GM20000 (cell line): ENCODE results near the gene ARL15.

Source experiments
- DNase-seq: peaks from one replicate; pipeline ENCODE4 v3.0.0; 2012; ENCODE audit warnings: low spot score
- CTCF ChIP-seq: IDR thresholded peaks from 2 replicates; pipeline ENCODE4 v1.5.1; 2012; ENCODE audit warnings: mild to moderate bottlenecking, control low read depth; ENCODE audit errors: extremely low read depth, missing control alignments

ARL15 gene

GRCh38 chr5:54234304-54234933 is 76.0 kb downstream of the ARL15 start:
- no peak for TF ChIP-seq CTCF
- DNase-seq, result peak; percentile 35

- no peak for DNase-seq
- TF ChIP-seq CTCF, result no peak
These were observed 79.3 kb downstream of the ARL15 start for GRCh38 chr5:54230936-54231685.

- TF ChIP-seq CTCF, result peak; percentile 73
- peak; percentile 52 for DNase-seq
These were observed 81.2 kb downstream of the ARL15 start for GRCh38 chr5:54229041-54229780.

GRCh38 chr5:54227759-54228158 is 82.6 kb downstream of the ARL15 start:
- TF ChIP-seq CTCF, result no peak

GRCh38 chr5:54227109-54227508 is 83.3 kb downstream of the ARL15 start:
- TF ChIP-seq CTCF, result no peak
- DNase-seq, result no peak

More at GRCh38 chr5:54227759-54228158, 82.6 kb downstream of the ARL15 start:
- DNase-seq, result no peak

GRCh38 chr5:54226215-54226614 is 84.2 kb downstream of the ARL15 start:
- DNase-seq, result no peak

More at GRCh38 chr5:54226215-54226614, 84.2 kb downstream of the ARL15 start:
- TF ChIP-seq CTCF, result no peak
